PFSK-1 (cell line): ENCODE measurements around the gene ATP10D.

Source experiments
- FOXP2 ChIP-seq: optimal IDR thresholded peaks from 2 replicates; pipeline ENCODE3; 2011; ENCODE audit warnings: borderline replicate concordance, control low read depth, inconsistent platforms; ENCODE audit not compliant: insufficient read depth; ENCODE audit errors: extremely low read length, extremely low read depth
- POLR2AphosphoS5 ChIP-seq: IDR thresholded peaks from 2 replicates; pipeline ENCODE4 v1.6.1; 2012; ENCODE audit warnings: low read depth, mild to moderate bottlenecking, control low read depth, low read length, moderate library complexity
- TAF1 ChIP-seq: IDR thresholded peaks from 2 replicates; pipeline ENCODE4 v1.6.1; 2012; ENCODE audit warnings: low read length, control low read depth, borderline replicate concordance; ENCODE audit not compliant: insufficient read depth
- TF ChIP-seq, protein P1 (sequence below), 2 experiments: IDR thresholded peaks; 2 replicates each; pipeline versions ENCODE4 v1.6.1 to v1.8.0; 2011 to 2012; ENCODE audit warnings: low read depth in 2 of 2, low read length in 2 of 2, control low read depth in 1 of 2, inconsistent platforms in 1 of 2, mild to moderate bottlenecking in 1 of 2, moderate library complexity in 1 of 2; ENCODE audit not compliant: insufficient read depth in 1 of 2

DNA sequence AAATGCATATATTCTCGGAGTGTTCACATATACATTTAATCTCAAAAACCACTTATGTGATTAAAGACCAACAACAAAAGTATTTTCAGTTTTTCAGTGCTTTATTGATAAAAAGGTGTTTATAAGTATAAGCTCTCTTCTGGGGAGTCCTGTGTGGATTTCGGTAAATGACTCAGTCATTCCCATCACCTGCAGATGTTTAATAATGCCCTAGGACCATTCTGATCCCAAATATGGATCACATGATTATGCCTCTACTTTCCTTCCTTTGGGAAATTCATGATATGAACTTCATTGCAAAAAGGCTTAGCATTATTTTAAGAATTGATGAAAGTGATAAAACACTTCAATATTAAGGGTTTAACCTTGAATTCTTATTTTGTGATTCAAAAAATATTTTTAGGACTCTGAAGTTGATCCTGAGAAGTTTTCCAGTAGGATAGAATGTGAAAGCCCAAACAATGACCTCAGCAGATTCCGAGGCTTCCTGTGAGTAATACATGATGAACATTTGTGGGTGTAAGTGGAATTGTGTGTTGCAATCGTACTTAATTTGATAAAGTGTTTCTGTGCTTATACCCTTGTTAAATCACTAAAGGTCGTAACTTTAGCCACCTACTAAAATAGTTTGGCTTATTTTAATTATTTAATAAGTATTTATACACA, 40.2 kb downstream of the ATP10D start:
- TF ChIP-seq, protein P1, sequence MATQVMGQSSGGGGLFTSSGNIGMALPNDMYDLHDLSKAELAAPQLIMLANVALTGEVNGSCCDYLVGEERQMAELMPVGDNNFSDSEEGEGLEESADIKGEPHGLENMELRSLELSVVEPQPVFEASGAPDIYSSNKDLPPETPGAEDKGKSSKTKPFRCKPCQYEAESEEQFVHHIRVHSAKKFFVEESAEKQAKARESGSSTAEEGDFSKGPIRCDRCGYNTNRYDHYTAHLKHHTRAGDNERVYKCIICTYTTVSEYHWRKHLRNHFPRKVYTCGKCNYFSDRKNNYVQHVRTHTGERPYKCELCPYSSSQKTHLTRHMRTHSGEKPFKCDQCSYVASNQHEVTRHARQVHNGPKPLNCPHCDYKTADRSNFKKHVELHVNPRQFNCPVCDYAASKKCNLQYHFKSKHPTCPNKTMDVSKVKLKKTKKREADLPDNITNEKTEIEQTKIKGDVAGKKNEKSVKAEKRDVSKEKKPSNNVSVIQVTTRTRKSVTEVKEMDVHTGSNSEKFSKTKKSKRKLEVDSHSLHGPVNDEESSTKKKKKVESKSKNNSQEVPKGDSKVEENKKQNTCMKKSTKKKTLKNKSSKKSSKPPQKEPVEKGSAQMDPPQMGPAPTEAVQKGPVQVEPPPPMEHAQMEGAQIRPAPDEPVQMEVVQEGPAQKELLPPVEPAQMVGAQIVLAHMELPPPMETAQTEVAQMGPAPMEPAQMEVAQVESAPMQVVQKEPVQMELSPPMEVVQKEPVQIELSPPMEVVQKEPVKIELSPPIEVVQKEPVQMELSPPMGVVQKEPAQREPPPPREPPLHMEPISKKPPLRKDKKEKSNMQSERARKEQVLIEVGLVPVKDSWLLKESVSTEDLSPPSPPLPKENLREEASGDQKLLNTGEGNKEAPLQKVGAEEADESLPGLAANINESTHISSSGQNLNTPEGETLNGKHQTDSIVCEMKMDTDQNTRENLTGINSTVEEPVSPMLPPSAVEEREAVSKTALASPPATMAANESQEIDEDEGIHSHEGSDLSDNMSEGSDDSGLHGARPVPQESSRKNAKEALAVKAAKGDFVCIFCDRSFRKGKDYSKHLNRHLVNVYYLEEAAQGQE (IDR thresholded peaks at IDR 0.05; ENCODE audit: insufficient read depth in 1 of 2, low read depth in 2 of 2, low read length in 2 of 2), result no peak
- TF ChIP-seq TAF1 (no peak), FOXP2 (no peak), POLR2AphosphoS5 (no peak)
